ENCODE measurements around the gene IQCH. TPM values are rescaled to one million over a fixed set of nuclear protein-coding genes. Genes with fewer than 3 reads are reported as not detected.

Gene IQCH
- total and polyA plus RNA-seq, 2 experiments from 2014 or later = 1.7 to 4.6 TPM

DNA sequence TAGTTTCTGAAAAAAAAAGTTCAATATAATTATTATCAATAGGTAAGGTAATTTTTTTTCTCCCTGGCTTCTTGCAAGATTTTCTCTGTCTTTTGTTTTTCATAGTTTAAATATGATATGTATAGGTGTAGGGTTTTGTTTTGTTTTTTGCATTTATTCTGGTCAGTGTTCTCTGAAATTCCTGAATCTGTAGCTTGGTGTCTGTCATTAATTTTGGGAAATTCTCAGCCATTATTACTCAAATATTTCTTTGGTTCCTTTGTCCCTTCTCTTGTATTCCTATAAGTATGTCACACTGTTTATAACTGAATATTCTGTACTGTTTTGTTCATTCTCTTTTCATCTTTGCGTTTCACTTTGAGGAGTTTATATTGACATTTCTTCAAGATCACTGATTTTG lies 22.1 kb downstream of the IQCH start (continued):
- TF ChIP-seq REST (IDR thresholded peaks at IDR 0.05; ENCODE audit: unreplicated experiment) = no peak

DNA sequence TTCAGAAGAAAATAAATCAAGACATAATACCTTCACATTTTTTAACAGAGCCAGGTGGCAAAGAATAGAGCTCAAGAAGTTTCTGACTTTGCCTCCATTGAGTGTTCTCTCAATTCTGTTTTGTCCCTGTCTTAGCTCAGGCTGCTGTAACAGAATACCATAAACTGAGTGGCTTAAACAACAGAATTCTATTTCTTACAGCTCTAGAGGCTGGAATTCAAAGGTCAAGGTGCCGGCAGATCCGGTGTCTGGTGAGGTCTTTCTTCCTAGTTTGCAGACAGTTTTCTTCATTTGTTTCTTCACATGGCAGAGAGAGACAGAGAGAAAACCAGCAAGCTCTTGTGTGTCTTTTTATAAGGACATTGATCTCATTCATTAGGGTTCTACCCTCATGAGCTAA lies 25.6 kb downstream of the IQCH start:
- Histone ChIP-seq H2AFZ (peak overlapping the region; percentile 29; the same call in 1 of the 2 replicates), H4K20me1 (replicated peaks; ENCODE audit: insufficient read depth) (no peaks in the 10 kb centered on the region), H3K4me2 (no peak overlapping the region), H3K36me3 (ENCODE audit: insufficient read depth) (no peaks in the 10 kb centered on the region), H3K27ac (ENCODE audit: low read depth) (no peak overlapping the region), H3K4me1 (ENCODE audit: insufficient read depth) (peaks cover 44% of the 10 kb centered on the region), H3K79me2 (replicated peaks; ENCODE audit: insufficient read depth) (no peaks in the 10 kb centered on the region), H3K4me3 (no peak overlapping the region), H3K27me3 (ENCODE audit: insufficient read depth) (no peaks in the 10 kb centered on the region), H3K9me2 (ENCODE audit: insufficient read depth) (no peaks in the 10 kb centered on the region), H3F3A (replicated peaks; ENCODE audit: low read depth) (no peaks in the 10 kb centered on the region)
- no peak for TF ChIP-seq CREB1 (CRISPR knock-in tag; IDR thresholded peaks at IDR 0.05; ENCODE audit: low read depth)
- TF ChIP-seq JUNB (IDR thresholded peaks at IDR 0.05; ENCODE audit: unreplicated experiment) = no peak
- no peak for TF ChIP-seq EZH2phosphoT487 (IDR thresholded peaks at IDR 0.05; ENCODE audit: unreplicated experiment)
- no peak for TF ChIP-seq ZNF331 (CRISPR knock-in tag; IDR thresholded peaks at IDR 0.05; ENCODE audit: low read depth)
- no peak for TF ChIP-seq REST (IDR thresholded peaks at IDR 0.05; ENCODE audit: unreplicated experiment)
- TF ChIP-seq POLR2AphosphoS5 (IDR thresholded peaks at IDR 0.05; ENCODE audit: low read depth) = no peak
- no peak for TF ChIP-seq NANOG (IDR thresholded peaks at IDR 0.05; ENCODE audit: borderline replicate concordance)
- no peak for DNase-seq (ENCODE audit: low spot score)
- H3K4me1 Mint-ChIP-seq = peaks cover 25% of the 10 kb centered on the region
- H3K27ac Mint-ChIP-seq = no peak overlapping the region
- no peak for ATAC-seq
- peaks cover under 1% of the 10 kb centered on the region; the same call in 2 of the 3 replicates for H3K36me3 Mint-ChIP-seq (ENCODE audit: low read depth)
- no peaks in the 10 kb centered on the region for H3K27me3 Mint-ChIP-seq (ENCODE audit: insufficient read depth, low read depth, poor library complexity)
- no peaks in the 10 kb centered on the region for H3K9me3 Mint-ChIP-seq
- H3K4me3 Mint-ChIP-seq = no peak overlapping the region
